ENCODE results near the gene HACE1. TPM values are rescaled to one million over a fixed set of nuclear protein-coding genes. Genes with fewer than 3 reads are reported as not detected.
"Not testable (repeated sequence)": the region's sequence is repeated elsewhere in the genome, so short reads cannot be mapped to it uniquely, and the experiment has no call there.

Gene HACE1
- total RNA-seq, 2 experiments from 2014 or later, result 15.6 to 22.0 TPM

GRCh38 chr6:104753251-104753650 lies 106.5 kb downstream of the HACE1 start:
- no peak for DNase-seq
- peaks cover 11% of the 10 kb centered on the region for H3K9me3 Mint-ChIP-seq (ENCODE audit: low read depth)
- H3K27me3 Mint-ChIP-seq, result no peaks in the 10 kb centered on the region
- no peak overlapping the region for H3K4me3 Mint-ChIP-seq
- H3K27ac Mint-ChIP-seq, result no peak overlapping the region
- peaks cover 42% of the 10 kb centered on the region for H3K36me3 Mint-ChIP-seq
- CTCF ChIA-PET, result no interaction called here
- no peak for ATAC-seq
- H3K4me1 Mint-ChIP-seq, result no peaks in the 10 kb centered on the region

DNA sequence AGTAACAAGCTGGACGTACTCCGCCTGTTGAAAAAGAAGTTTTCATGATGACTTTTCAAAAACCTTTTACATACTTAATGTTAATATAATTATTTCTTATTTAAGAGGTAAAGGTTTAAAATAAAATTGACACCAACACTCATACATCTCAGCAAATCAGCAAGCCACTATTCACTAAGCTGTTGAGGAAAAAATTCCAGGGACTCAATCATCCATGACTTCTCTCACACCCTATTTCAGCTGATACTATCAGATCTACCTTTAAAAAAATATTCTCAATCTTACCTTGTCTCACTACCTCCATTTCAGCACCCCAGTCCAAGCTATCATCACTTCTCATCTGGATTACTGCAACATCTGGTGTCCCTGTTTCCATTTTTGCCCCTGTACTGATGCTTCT lies 109.3 kb downstream of the HACE1 start:
- CTCF ChIA-PET, result no interaction called here
- no peaks in the 10 kb centered on the region for H3K27me3 Mint-ChIP-seq
- no peak for DNase-seq
- H3K27ac Mint-ChIP-seq, result no peak overlapping the region
- H3K4me1 Mint-ChIP-seq, result no peaks in the 10 kb centered on the region
- no peak overlapping the region for H3K4me3 Mint-ChIP-seq
- no peak for ATAC-seq
- peaks cover 18% of the 10 kb centered on the region for H3K36me3 Mint-ChIP-seq
- peaks cover 3% of the 10 kb centered on the region for H3K9me3 Mint-ChIP-seq (ENCODE audit: low read depth)

GRCh38 chr6:104739124-104739523 lies 120.6 kb downstream of the HACE1 start:
- CTCF ChIA-PET; H3K27ac Mint-ChIP-seq; ATAC-seq; H3K27me3 Mint-ChIP-seq; H3K36me3 Mint-ChIP-seq; DNase-seq; H3K4me3 Mint-ChIP-seq; H3K9me3 Mint-ChIP-seq (ENCODE audit: low read depth); H3K4me1 Mint-ChIP-seq: not testable (repeated sequence)

DNA sequence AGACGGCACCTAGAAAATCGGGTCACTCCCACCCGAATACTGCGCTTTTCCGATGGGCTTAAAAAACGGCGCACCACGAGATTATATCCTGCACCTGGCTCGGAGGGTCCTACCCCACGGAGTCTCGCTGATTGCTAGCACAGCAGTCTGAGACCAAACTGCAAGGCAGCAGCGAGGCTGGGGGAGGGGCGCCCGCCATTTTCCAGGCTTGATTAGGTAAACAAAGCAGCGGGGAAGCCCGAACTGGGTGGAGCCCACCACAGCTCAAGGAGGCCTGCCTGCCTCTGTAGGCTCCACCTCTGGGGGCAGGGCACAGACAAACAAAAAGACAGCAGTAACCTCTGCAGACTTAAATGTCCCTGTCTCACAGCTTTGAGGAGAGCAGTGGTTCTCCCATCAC lies 122.2 kb downstream of the HACE1 start:
- H3K36me3 Mint-ChIP-seq; ATAC-seq; DNase-seq; H3K9me3 Mint-ChIP-seq (ENCODE audit: low read depth); H3K27ac Mint-ChIP-seq; H3K4me3 Mint-ChIP-seq; H3K4me1 Mint-ChIP-seq; H3K27me3 Mint-ChIP-seq; CTCF ChIA-PET: not testable (repeated sequence)

DNA sequence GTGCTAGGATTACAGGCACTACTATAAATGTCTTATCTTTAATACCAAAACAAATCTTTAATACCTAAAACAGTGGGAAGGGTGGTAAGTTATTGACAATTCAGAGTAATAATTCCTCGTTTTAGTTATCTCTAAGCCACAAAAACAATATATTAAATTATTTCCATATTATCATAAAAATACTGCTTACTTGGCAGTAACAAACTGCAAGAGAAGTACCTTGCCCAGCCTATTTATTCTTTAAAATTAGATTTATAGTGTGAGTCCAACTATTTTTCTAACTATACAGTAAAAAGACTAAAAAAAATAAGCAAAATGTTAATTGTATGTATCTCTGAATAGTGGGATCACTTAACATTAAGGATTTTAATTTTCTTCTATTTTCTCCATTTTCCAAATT lies 123.2 kb downstream of the HACE1 start:
- Mint-ChIP-seq H3K4me3 (no peak overlapping the region), H3K9me3 (ENCODE audit: low read depth) (no peaks in the 10 kb centered on the region), H3K4me1 (no peaks in the 10 kb centered on the region), H3K27me3 (no peaks in the 10 kb centered on the region), H3K36me3 (peaks cover 3% of the 10 kb centered on the region), H3K27ac (no peak overlapping the region)
- ATAC-seq, result no peak
- CTCF ChIA-PET, result no interaction called here
- DNase-seq, result no peak

- H3K9me3 Mint-ChIP-seq (ENCODE audit: low read depth), result no peaks in the 10 kb centered on the region
- no peak overlapping the region for H3K4me3 Mint-ChIP-seq
- ATAC-seq, result no peak
Measured at GRCh38 chr6:104730450-104730849, 129.3 kb downstream of the HACE1 start.

GRCh38 chr6:104729433-104729832 lies 130.3 kb downstream of the HACE1 start:
- no peaks in the 10 kb centered on the region for H3K27me3 Mint-ChIP-seq
- ATAC-seq (no peak), DNase-seq (no peak)
- H3K27ac Mint-ChIP-seq, result no peak overlapping the region
- H3K36me3 Mint-ChIP-seq, result peaks cover 2% of the 10 kb centered on the region
- CTCF ChIA-PET, result no interaction called here
- no peak overlapping the region for H3K4me3 Mint-ChIP-seq
- no peaks in the 10 kb centered on the region for H3K4me1 Mint-ChIP-seq
- H3K9me3 Mint-ChIP-seq (ENCODE audit: low read depth), result no peaks in the 10 kb centered on the region

More at GRCh38 chr6:104730450-104730849, 129.3 kb downstream of the HACE1 start:
- CTCF ChIA-PET, result no interaction called here
- H3K4me1 Mint-ChIP-seq, result no peaks in the 10 kb centered on the region
- H3K36me3 Mint-ChIP-seq, result peaks cover 2% of the 10 kb centered on the region
- no peak for DNase-seq
- H3K27me3 Mint-ChIP-seq, result no peaks in the 10 kb centered on the region
- no peak overlapping the region for H3K27ac Mint-ChIP-seq

GRCh38 chr6:104728448-104728847 lies 131.3 kb downstream of the HACE1 start:
- no peak for DNase-seq
- H3K27me3 Mint-ChIP-seq, result no peaks in the 10 kb centered on the region
- H3K4me3 Mint-ChIP-seq, result no peak overlapping the region
- H3K27ac Mint-ChIP-seq, result no peak overlapping the region
- H3K9me3 Mint-ChIP-seq (ENCODE audit: low read depth), result no peaks in the 10 kb centered on the region
- no peaks in the 10 kb centered on the region for H3K4me1 Mint-ChIP-seq
- ATAC-seq, result no peak
- H3K36me3 Mint-ChIP-seq, result peaks cover 2% of the 10 kb centered on the region
- CTCF ChIA-PET, result no interaction called here

GRCh38 chr6:104718672-104719071 lies 141.0 kb downstream of the HACE1 start:
- H3K36me3 Mint-ChIP-seq, result peaks cover 1% of the 10 kb centered on the region
- H3K9me3 Mint-ChIP-seq (ENCODE audit: low read depth), result no peaks in the 10 kb centered on the region
- H3K4me1 Mint-ChIP-seq, result no peaks in the 10 kb centered on the region
- no peaks in the 10 kb centered on the region for H3K27me3 Mint-ChIP-seq
- no peak for ATAC-seq
- DNase-seq, result no peak
- CTCF ChIA-PET, result no interaction called here
- no peak overlapping the region for H3K27ac Mint-ChIP-seq
- no peak overlapping the region for H3K4me3 Mint-ChIP-seq

DNA sequence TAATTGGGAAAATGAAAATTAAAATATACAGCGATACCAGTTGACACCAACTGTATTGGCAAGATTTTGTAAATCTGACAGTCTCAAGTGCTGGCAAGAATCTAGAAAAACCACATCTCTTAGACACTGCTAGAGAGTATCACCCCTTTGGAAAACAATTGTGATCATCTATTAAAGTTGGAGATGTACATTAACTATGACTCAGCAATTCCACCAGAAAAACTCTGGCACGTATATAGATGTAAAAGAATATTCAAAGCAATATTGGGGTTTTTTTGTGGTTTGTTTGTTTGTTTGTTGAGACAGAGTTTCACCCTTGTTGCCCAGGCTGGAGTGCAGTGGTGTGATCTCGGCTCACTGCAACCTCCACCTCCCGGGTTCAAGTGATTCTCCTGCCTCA lies 142.9 kb downstream of the HACE1 start:
- CTCF ChIA-PET, result no interaction called here
- Mint-ChIP-seq H3K9me3 (ENCODE audit: low read depth) (no peaks in the 10 kb centered on the region), H3K27ac (no peak overlapping the region), H3K36me3 (no peaks in the 10 kb centered on the region), H3K4me1 (no peaks in the 10 kb centered on the region), H3K4me3 (no peak overlapping the region), H3K27me3 (no peaks in the 10 kb centered on the region)
- no peak for DNase-seq
- no peak for ATAC-seq

DNA sequence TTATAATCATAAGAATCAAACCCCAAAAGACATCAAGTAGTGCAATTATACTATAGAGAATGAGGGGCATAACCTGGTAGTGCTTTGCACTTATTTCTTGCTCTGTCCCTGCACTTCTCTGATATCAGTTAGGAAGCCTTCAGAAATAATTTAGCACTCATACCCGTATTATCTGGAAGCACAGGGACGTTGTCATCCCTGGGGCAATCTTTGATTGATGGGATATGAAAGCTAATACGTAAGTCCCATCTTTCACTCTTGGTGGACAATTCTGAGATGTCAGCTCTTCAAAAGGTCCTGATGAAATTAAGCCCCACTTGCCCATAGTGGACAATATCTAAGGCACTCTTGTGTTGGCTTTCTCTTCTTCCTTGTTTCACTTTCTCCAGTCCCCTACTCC lies 144.9 kb downstream of the HACE1 start:
- CTCF ChIA-PET, result interaction anchor here (1.5 to 1.8 kb wide), 2 partner anchors 10 to 23 kb away, joined by 3 to 4 read pairs; no protein-coding TSS in a partner anchor
- no peak overlapping the region for H3K27ac Mint-ChIP-seq

DNA sequence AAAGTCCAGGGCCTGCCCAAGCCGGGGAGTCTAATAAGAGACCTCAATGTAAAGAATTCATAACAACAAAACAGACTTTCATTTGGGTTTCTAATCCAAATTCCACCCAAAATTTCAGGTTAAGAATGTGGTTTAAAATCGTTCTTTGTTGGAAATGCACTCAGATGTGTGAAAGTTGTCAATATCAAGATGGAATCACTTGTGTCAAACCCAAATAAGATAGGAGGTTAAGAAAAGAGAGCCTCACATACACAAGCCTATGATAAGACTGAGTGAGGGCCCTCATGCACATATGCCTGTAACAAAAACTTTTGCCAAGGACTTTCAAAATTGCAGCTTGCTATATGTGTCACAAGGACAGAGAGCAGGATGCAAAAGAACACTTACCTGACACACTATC lies 145.7 kb downstream of the HACE1 start:
- CTCF ChIA-PET, result interaction anchor here (1.5 kb wide), 1 partner anchor 9 kb away, joined by 3 read pairs; no protein-coding TSS in a partner anchor
- no peak for DNase-seq
- no peaks in the 10 kb centered on the region for H3K27me3 Mint-ChIP-seq
- H3K9me3 Mint-ChIP-seq (ENCODE audit: low read depth), result no peaks in the 10 kb centered on the region
- H3K4me3 Mint-ChIP-seq, result no peak overlapping the region
- no peaks in the 10 kb centered on the region for H3K4me1 Mint-ChIP-seq
- no peak overlapping the region for H3K27ac Mint-ChIP-seq
- ATAC-seq, result no peak
- no peaks in the 10 kb centered on the region for H3K36me3 Mint-ChIP-seq

More for the DNA sequence above, 144.9 kb downstream of the HACE1 start:
- Mint-ChIP-seq H3K4me1 (no peaks in the 10 kb centered on the region), H3K4me3 (no peak overlapping the region), H3K36me3 (no peaks in the 10 kb centered on the region), H3K9me3 (ENCODE audit: low read depth) (no peaks in the 10 kb centered on the region), H3K27me3 (no peaks in the 10 kb centered on the region)
- DNase-seq (no peak), ATAC-seq (no peak)

- Mint-ChIP-seq H3K4me3 (no peak overlapping the region), H3K27me3 (no peaks in the 10 kb centered on the region), H3K27ac (no peak overlapping the region), H3K36me3 (peaks cover 4% of the 10 kb centered on the region), H3K4me1 (no peaks in the 10 kb centered on the region), H3K9me3 (ENCODE audit: low read depth) (no peaks in the 10 kb centered on the region)
- CTCF ChIA-PET, result no interaction called here
- ATAC-seq (no peak), DNase-seq (no peak)
Measured at GRCh38 chr6:104711371-104711770, 148.3 kb downstream of the HACE1 start.

DNA sequence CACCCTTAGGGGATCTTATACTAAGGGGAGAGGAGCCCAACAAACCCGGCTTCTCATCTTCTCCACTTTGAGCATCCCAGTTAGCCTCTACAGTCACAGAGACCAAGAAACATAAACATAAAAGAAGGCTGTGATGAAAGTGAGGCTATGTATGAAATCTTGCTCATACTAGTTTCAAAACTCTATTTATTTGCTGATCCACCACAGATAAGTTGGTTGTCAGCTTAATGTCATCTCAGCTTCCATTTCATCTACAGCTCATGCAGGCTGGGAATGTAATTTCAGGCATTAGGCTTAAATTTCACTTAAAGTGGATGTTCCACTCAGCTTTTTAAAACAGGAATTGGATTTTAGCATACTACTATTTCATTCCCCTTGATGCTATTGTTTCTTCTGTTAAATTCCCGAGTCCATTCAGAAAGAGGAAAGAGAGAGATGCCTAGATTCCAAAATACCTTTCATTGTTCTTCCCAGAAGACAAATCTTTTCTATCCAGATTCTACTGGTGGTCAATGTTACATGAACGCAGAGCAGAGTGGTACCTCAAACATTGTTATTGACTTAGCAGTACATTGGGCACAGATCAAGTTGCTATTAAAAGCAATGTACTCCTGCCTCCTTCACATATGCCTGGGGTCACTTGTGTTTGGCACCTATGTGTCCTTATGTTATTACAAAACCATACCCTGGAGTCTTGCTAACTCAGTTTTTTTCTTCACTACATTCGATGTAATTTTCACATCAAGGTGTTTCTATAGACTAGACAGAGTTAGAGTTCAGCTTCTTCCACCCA lies 149.0 kb downstream of the HACE1 start:
- no peak overlapping the region for H3K27ac Mint-ChIP-seq
- no peaks in the 10 kb centered on the region for H3K9me3 Mint-ChIP-seq (ENCODE audit: low read depth)
- peaks cover 4% of the 10 kb centered on the region for H3K36me3 Mint-ChIP-seq
- CTCF ChIA-PET, result no interaction called here
- H3K4me1 Mint-ChIP-seq, result peaks cover under 1% of the 10 kb centered on the region
- DNase-seq (no peak), ATAC-seq (no peak)
- H3K4me3 Mint-ChIP-seq, result no peak overlapping the region
- no peaks in the 10 kb centered on the region for H3K27me3 Mint-ChIP-seq
